NT2/D1 (cell line): ENCODE data around the gene RIMBP2.

ENCODE experiments used
- YY1 ChIP-seq: IDR thresholded peaks from 2 replicates; pipeline ENCODE4 v1.6.1; 2011; ENCODE audit not compliant: insufficient read length, insufficient read depth
- ZNF274 ChIP-seq: IDR thresholded peaks from 2 replicates; pipeline ENCODE4 v1.6.1; 2011; ENCODE audit warnings: mild to moderate bottlenecking, low read depth, low read length

DNA sequence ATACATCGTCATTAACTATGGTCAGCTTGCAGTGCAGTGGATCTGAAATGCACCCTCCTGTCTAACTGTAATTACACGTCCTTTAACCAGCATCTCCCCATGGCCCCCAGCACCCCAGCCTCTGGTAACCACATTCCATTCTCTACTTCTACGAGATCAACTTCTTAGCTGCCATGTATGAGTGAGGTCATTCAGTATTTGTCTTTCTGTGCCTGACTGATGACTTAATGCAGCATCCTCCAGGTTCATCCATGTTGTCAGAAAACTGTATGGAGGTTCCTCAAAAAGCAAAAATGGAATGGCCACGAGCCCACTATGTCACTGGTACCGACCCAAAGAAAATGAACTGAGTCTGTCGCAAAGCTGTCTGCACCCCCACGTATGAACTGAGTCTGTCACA lies 107.3 kb downstream of the RIMBP2 start:
- no peak for TF ChIP-seq ZNF274
- TF ChIP-seq YY1: no peak
